IMR-90 (cell line): ENCODE results near the gene OR4E1. TPM values are rescaled to one million over a fixed set of nuclear protein-coding genes. Genes with fewer than 3 reads are reported as not detected.

Source experiments
- ATAC-seq: fragments of 200-7000 bp; cut with Tn5 transposase; 2 replicates; pipeline ENCODE4 v1.9.1; 2020; ENCODE audit warnings: low read depth, mild to moderate bottlenecking, moderate library complexity
- BruUV-seq: library from RNA; stranded (reverse); fragments of 400-500 nt; replicated peaks from 2 replicates; lab custom pipeline; 2021; lab: Mats Ljungman, UMichigan
- CTCF ChIA-PET: fragments of 300-600 bp; formaldehyde crosslinking; extraction: SDS; loops from one replicate; lab custom pipeline; 2021; ENCODE audit warnings: antibody characterized with exemption; lab: Yijun Ruan, JAX
- POLR2A ChIA-PET: fragments of 300-600 bp; sonication (Branson Sonifier 250); formaldehyde crosslinking; loops from one replicate; lab custom pipeline; 2022; ENCODE audit warnings: antibody characterized with exemption; ENCODE audit not compliant: unreplicated experiment; lab: Charles Lee
- DNase-seq: peaks from one replicate; pipeline ENCODE4 v3.0.0; 2013
- H2AFZ ChIP-seq: replicated peaks from 2 replicates; pipeline ENCODE3; 2013; ENCODE audit warnings: low read length, mild to moderate bottlenecking; ENCODE audit not compliant: poor library complexity
- H2AK5ac ChIP-seq: 2 replicates; pipeline ENCODE4 v1.6.1; 2013; ENCODE audit warnings: low read depth, low read length, inconsistent platforms
- H2AK9ac ChIP-seq: replicated peaks from 2 replicates; pipeline ENCODE3; 2013; ENCODE audit warnings: mild to moderate bottlenecking, low read depth, low read length, moderate library complexity; ENCODE audit not compliant: poor library complexity
- H2BK120ac ChIP-seq: 2 replicates; pipeline ENCODE4 v1.6.1; 2013; ENCODE audit warnings: low read depth, low read length, inconsistent platforms
- H2BK15ac ChIP-seq: 3 replicates; pipeline ENCODE4 v1.6.1; 2013; ENCODE audit warnings: low read depth, low read length, inconsistent platforms
- H2BK20ac ChIP-seq: 2 replicates; pipeline ENCODE4 v1.6.1; 2013; ENCODE audit warnings: low read depth, mild to moderate bottlenecking, inconsistent platforms, low read length, moderate library complexity
- H2BK5ac ChIP-seq: 2 replicates; pipeline ENCODE4 v1.6.1; 2013; ENCODE audit warnings: mild to moderate bottlenecking, low read depth, low read length, inconsistent platforms; ENCODE audit not compliant: poor library complexity, severe bottlenecking
- H3K14ac ChIP-seq: replicated peaks from 2 replicates; pipeline ENCODE4 v1.6.1; 2013; ENCODE audit warnings: low read depth, low read length, inconsistent platforms
- H3K18ac ChIP-seq: 2 replicates; pipeline ENCODE4 v1.6.1; 2013; ENCODE audit warnings: low read depth, low read length, control low read depth
- H3K23ac ChIP-seq: 2 replicates; pipeline ENCODE4 v1.6.1; 2013; ENCODE audit warnings: low read depth, low read length, inconsistent platforms
- H3K27ac ChIP-seq: 2 replicates; pipeline ENCODE4 v1.5.1; 2013; ENCODE audit warnings: mild to moderate bottlenecking, control low read depth, low read length; ENCODE audit not compliant: insufficient read depth
- H3K27me3 ChIP-seq: 2 replicates; pipeline ENCODE4 v1.6.1; 2013; ENCODE audit warnings: low read length; ENCODE audit not compliant: control insufficient read depth, insufficient read depth
- H3K36me3 ChIP-seq: 2 replicates; pipeline ENCODE4 v1.6.1; 2013; ENCODE audit warnings: low read length, mixed read lengths; ENCODE audit not compliant: control insufficient read depth, insufficient read depth
- H3K4ac ChIP-seq: 2 replicates; pipeline ENCODE4 v1.6.1; 2013; ENCODE audit warnings: low read depth, low read length, inconsistent platforms
- H3K4me1 ChIP-seq: 2 replicates; pipeline ENCODE4 v1.6.1; 2013; ENCODE audit warnings: low read length, mixed read lengths; ENCODE audit not compliant: control insufficient read depth, insufficient read depth
- H3K4me2 ChIP-seq: 2 replicates; pipeline ENCODE4 v1.6.1; 2013; ENCODE audit warnings: low read depth, mild to moderate bottlenecking, control low read depth, low read length, moderate library complexity
- H3K4me3 ChIP-seq: 2 replicates; pipeline ENCODE4 v1.5.1; 2013; ENCODE audit warnings: low read depth, mild to moderate bottlenecking, control low read depth, low read length, moderate library complexity; ENCODE audit not compliant: insufficient read depth
- H3K56ac ChIP-seq: 2 replicates; pipeline ENCODE4 v1.6.1; 2013; ENCODE audit warnings: low read length, inconsistent platforms; ENCODE audit not compliant: insufficient read depth; ENCODE audit errors: extremely low read depth
- H3K79me1 ChIP-seq, 2 experiments: 2 replicates each; pipeline ENCODE4 v1.6.1; 2013; ENCODE audit warnings: low read length in 2 of 2, inconsistent platforms in 1 of 2, low read depth in 1 of 2
- H3K9ac ChIP-seq: 2 replicates; pipeline ENCODE4 v1.6.1; 2013; ENCODE audit warnings: low read depth, low read length, control low read depth
- H3K9me1 ChIP-seq: 2 replicates; pipeline ENCODE4 v1.6.1; 2013; ENCODE audit warnings: low read length, inconsistent platforms; ENCODE audit not compliant: insufficient read depth
- H3K9me3 ChIP-seq: 2 replicates; pipeline ENCODE4 v1.6.1; 2013; ENCODE audit warnings: low read length; ENCODE audit not compliant: control insufficient read depth, insufficient read depth
- H4K20me1 ChIP-seq: 2 replicates; pipeline ENCODE4 v1.6.1; 2013; ENCODE audit warnings: low read length, inconsistent platforms; ENCODE audit not compliant: insufficient read depth
- H4K5ac ChIP-seq: 2 replicates; pipeline ENCODE4 v1.6.1; 2013; ENCODE audit warnings: mild to moderate bottlenecking, low read depth, low read length, control low read depth
- H4K8ac ChIP-seq, 2 experiments: 2 replicates each; pipeline ENCODE4 v1.6.1; 2013; ENCODE audit warnings: low read depth in 2 of 2, low read length in 2 of 2, control low read depth in 1 of 2, inconsistent platforms in 1 of 2
- H4K91ac ChIP-seq: 2 replicates; pipeline ENCODE4 v1.6.1; 2013; ENCODE audit warnings: low read depth, low read length, inconsistent platforms; ENCODE audit not compliant: insufficient read depth
- RAD21 ChIP-seq: IDR thresholded peaks from 2 replicates; pipeline ENCODE4 v1.6.1; 2012; ENCODE audit warnings: low read length, improper control_type of control experiment
- WGBS, 2 experiments: methylation state at CpG; one replicate each; pipeline versions ENCODE4 v1.1.5 to v1.1.7; 2013; ENCODE audit warnings: missing lambda C conversion rate in 2 of 2; ENCODE audit not compliant: insufficient read length in 1 of 2; ENCODE audit errors: extremely low coverage in 2 of 2; 5-methylcytosine and 5-hydroxymethylcytosine counted together
- dilution Hi-C: fragments of 300-500 bp; cut with HindIII; formaldehyde crosslinking; loops from one replicate; pipeline ENCODE4 v1.14.3; 2018; ENCODE audit warnings: low sequenced_read_pairs; ENCODE audit not compliant: unreplicated experiment
- in situ Hi-C: fragments of 300-500 bp; cut with MboI; formaldehyde crosslinking; loops from 3 replicates; pipeline ENCODE4 v1.14.3; 2019; ENCODE audit warnings: low sequenced_read_pairs, inconsistent platforms, mixed read lengths
- intact Hi-C: fragments of 100-400 bp; cut with micrococcal nuclease; formaldehyde crosslinking; loops from 2 replicates; pipeline ENCODE4 v1.10.0; 2022
- polyA plus RNA-seq, 3 experiments: library from polyadenylated mRNA; depleted of rRNA; stranded (reverse); fragments of >200 nt; gene quantifications; 2 replicates each; pipeline ENCODE4 v1.2.3, GENCODE V29; 2012; ENCODE audit warnings: low replicate concordance in 1 of 3
- total RNA-seq: library from RNA; depleted of rRNA; stranded (reverse); fragments of >200 nt; gene quantifications from 2 replicates; pipeline ENCODE4 v1.2.3, GENCODE V29; 2012

The OR4E1 gene
- total and polyA plus RNA-seq, 2 of the 4 experiments (the other 2 are of a cell fraction): not detected

- Histone ChIP-seq H3K9me1 (no peaks in the 10 kb centered on the region), H2AK5ac (no peak overlapping the region), H2BK15ac (no peak overlapping the region), H3K4me3 (no peak overlapping the region), H3K27ac (no peak overlapping the region), H3K79me1 (no peaks in the 10 kb centered on the region), H3K36me3 (no peaks in the 10 kb centered on the region), H2BK20ac (no peak overlapping the region), H3K4me1 (no peaks in the 10 kb centered on the region), H3K14ac (no peak overlapping the region), H4K91ac (no peak overlapping the region), H3K4me2 (no peak overlapping the region), H2AK9ac (no peak overlapping the region), H3K9ac (no peak overlapping the region), H4K20me1 (no peaks in the 10 kb centered on the region), H2BK5ac (no peak overlapping the region), H4K8ac (no peak overlapping the region), H3K4ac (no peak overlapping the region), H3K56ac (no peak overlapping the region), H3K27me3 (peaks cover 1% of the 10 kb centered on the region; the same call in 1 of the 2 replicates), H3K9me3 (no peaks in the 10 kb centered on the region), H4K5ac (no peak overlapping the region), H2BK120ac (no peak overlapping the region), H2AFZ (no peak overlapping the region), H3K18ac (no peak overlapping the region), H3K23ac (no peak overlapping the region)
- in situ Hi-C loops (no loop called here), intact Hi-C loops (no loop called here), dilution Hi-C loops (no loop called here)
- BruUV-seq: no TSS peak
- ChIA-PET POLR2A (no interaction called here), CTCF (no interaction called here)
- WGBS, 2 experiments: no CpG with 5 or more reads among the region's 3 CpGs
- TF ChIP-seq RAD21: no peak
- no peak for DNase-seq
- ATAC-seq: no peak
Observed at GRCh38 chr14:21642683-21643082, 30.9 kb downstream of the OR4E1 start.
